Gastrocnemius medialis (tissue), 4 donors: ENCODE measurements around the gene PIK3CA.

Experiments used
- CTCF ChIP-seq, 5 experiments: fragments of 450-650 bp in 3 of 5; fragments of 200-600 bp in 2 of 5; sonication (generic) in 2 of 5; IDR thresholded peaks in 4 of 5; conservative IDR thresholded peaks in 1 of 5; 1 replicate in 4 of 5; 2 replicates in 1 of 5; pipeline ENCODE4 v1.5.1; 2016 to 2019; ENCODE audit warnings: antibody characterized with exemption in 5 of 5, mild to moderate bottlenecking in 3 of 5, moderate library complexity in 3 of 5
- POLR2A ChIP-seq, 2 donors: fragments of 450-650 bp; IDR thresholded peaks; one replicate each; pipeline ENCODE4 v1.6.1; 2017; ENCODE audit warnings: antibody characterized with exemption in 2 of 2, mild to moderate bottlenecking in 2 of 2, moderate library complexity in 2 of 2

DNA sequence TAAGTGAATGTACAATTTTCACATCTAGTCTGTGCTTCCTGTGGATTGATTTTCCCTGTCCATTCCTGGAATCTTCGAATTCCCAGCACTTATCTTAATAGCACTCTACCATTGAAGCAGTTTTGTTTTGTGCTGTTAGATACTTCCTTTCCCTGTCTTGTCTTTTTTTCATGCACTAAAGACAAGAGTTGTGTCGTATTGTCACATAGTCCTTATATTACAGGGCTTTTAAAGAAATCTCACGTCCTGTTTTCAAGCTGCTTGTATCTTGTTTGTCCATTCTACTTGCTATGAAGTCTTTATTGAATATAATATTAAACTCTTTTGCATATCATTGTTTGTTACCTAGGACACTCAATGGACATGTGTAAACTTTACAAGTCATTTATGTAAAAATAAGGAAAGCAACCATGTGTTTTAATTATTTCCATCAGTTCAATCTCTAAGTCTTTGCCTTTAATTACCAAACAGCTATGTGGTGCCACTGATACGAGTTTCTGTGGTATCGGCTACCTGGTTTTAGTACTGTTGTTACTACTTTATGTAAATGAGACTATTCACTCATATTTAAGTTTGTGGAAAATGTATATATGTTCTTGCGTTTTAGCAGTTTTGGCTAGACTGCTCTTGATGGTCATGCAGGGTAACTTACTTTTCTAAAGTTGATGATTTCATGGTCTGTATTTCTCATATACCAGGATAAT is 10.3 kb downstream of the PIK3CA start:
- TF ChIP-seq POLR2A (IDR thresholded peaks at IDR 0.05) (no peak), CTCF (IDR thresholded peaks at IDR 0.05 in 4 of 5, conservative IDR thresholded peaks at IDR 0.05 in 1 of 5) (no peak)
